Measurements from ENCODE around the gene SLC41A3.

The SLC41A3 gene

GRCh38 chr3:126083913-126084767, at the start of gene SLC41A3:
Gene SLC41A3, minus strand, starts transcription at chr3:126084124. Its CDS starts 15,905 bp downstream, at chr3:126068219.
- DNase-seq: peak; percentile 93

DNA sequence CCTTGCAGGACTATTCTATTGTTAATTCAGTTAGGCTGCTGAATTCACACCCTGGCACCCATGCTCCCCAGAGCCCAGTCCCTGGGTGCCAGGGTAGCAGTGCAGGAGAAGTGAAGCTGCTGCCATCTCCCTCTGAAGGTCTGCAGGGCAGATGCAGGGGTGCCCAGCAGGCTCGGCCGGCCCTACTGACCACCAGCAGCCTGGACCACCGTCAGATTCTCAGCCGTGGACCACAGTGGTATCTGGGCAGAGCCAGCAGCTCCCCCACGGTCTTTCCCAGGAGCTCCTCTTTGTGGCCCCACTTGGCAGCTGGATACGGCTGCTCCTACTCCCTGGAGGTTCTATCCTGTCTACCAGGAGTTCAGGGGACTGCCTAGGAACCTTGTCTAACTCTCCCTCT, 49.7 kb upstream of the SLC41A3 start:
- no peak for DNase-seq

DNA sequence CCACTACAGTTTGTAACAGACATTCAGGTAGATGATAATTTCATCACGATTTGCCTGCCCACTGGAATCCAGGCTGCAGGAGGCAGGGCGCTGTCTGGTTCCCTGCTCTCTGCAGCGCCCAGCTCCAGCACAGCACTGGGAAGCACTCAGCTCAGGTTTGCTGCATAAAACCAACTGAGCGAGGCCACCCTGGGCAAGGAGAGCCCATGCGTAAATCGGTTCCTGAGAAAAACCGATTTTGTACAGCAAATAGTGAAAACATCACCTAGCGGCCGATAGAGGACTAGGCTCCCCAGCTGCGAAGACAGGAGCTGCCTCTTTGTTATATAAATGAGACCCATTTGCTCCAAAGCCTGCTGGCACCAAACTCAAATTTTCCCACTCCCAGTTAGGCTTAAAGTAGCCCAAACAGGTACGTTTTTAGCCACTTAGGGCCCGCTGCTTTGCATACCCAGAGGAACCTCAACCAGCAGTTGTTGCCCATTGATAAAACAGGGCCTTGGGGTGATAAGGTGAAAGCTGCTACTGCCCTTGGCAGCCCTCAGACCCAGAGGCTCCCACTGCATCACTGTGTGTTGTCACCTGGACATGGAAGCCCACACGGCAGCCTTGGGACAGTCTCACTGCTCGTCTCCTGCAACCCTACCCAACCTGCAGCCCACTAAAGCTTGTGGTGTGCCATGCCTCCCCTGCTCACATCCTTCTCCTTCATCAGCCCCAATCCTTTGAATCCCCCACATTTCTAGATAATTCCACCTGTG, 49.0 kb upstream of the SLC41A3 start:
- DNase-seq: peak; percentile 32

- peak; percentile 29 for DNase-seq
These were observed 48.2 kb upstream of the SLC41A3 start for GRCh38 chr3:126131881-126132750.

GRCh38 chr3:126130981-126131745, 47.2 kb upstream of the SLC41A3 start:
- peak; percentile 27 for DNase-seq

DNA sequence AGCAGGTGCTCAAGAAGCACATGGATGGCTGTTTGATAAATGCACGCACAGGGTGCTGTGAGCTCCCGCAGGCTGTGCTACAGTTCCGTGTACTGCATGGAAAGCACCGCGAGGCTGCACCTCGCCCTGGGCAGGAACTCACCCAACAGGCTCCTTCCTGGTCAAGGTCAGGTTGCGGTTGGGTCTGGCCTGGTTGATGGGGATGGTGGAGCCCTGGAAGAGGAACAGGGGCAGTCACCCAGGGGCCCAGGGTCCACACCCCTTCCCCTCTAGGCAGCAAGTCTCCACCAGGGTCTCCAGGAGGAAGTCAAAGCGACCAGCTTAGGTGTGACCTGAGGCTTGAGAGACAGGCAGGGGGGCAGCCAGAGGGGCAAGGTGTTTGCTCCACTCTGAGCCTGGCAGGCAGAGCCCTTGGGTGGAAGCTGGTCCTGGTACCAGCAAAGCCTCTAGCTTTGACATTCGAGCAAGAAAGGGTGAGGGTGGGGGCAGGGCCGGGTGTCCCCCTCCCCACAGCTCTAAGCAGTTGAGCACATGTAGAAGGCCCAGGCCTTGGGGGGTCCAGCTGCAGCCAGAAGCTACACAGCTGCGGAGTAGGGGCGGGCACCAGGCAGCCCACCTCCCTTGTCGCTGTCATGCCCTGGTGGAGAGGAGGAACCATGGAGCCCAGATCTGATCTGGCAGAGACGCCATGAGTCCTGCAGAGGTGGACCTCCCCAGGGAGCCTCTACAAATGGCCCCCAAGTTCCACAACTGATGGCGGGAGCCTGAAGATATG, 46.3 kb upstream of the SLC41A3 start:
- DNase-seq: peak; percentile 35

- DNase-seq: peak; percentile 38
These were observed 45.5 kb upstream of the SLC41A3 start for GRCh38 chr3:126129398-126129891.

DNA sequence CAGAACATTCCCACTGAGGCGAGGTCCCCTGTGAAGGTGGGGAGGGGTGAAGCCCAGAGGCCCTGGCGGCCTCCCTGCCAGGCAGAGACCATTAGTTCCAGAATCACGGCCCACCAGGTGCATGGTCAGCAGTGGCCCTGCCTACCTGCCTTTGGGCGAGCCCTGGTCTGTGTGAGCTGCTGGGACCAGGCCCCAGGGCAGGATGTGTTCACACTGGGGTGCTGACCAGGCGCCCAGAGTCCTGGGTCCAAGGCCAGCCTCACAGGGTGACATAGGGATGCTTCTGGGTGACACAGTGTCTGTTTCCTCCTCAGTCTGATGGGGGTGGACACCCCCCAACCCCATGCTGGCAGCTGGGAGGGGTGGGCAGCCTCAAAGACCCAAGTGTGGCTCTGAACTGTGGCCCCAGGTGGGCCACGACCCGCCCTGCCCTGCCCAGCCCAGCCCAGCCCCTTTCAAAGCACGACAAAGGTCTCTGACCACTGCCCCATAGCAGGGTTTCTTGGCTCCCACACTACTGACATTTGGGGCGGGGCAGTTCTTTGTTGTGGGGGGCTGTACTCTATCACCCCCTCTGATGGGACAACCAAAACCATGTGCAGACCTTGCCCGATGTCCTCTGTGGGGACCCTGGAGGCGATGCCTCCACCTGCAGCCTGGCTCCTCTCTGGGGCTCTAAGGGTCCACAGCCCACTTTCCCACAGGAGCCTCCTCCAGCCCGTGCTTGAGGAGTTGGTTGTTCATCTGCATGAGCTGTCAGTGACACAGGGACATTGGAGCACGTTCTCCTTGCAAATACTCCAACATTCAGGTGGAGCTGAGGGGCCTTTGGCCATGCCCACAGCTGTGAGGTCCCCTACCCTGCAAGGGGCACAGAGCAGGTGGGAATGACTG, 44.8 kb upstream of the SLC41A3 start:
- peak; percentile 28 for DNase-seq

- DNase-seq: peak; percentile 16
These were observed 44.0 kb upstream of the SLC41A3 start for GRCh38 chr3:126127904-126128303.

GRCh38 chr3:126127452-126127851, 43.5 kb upstream of the SLC41A3 start:
- DNase-seq: peak; percentile 18

- DNase-seq: peak; percentile 16
These were observed 43.0 kb upstream of the SLC41A3 start for GRCh38 chr3:126126811-126127431.

DNA sequence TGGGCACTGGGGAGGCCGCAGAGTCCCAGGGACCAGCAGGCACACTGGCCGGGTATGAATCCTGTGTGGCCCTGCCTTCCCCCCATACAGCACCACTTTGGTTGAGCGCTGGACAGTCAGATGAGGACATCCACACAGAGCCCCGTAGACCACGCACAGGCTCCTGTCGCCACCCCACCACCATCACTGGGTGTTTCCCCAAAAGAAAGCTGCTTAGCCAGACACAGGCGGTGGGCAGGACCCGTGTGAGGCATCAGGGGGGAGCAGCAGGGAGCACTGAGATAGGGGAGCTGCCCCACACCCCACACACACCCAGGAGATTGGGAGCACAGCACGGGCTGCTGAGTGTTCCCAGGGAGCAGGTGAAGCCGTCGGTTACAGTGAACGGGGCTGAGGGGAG, 42.4 kb upstream of the SLC41A3 start:
- peak; percentile 13 for DNase-seq

DNA sequence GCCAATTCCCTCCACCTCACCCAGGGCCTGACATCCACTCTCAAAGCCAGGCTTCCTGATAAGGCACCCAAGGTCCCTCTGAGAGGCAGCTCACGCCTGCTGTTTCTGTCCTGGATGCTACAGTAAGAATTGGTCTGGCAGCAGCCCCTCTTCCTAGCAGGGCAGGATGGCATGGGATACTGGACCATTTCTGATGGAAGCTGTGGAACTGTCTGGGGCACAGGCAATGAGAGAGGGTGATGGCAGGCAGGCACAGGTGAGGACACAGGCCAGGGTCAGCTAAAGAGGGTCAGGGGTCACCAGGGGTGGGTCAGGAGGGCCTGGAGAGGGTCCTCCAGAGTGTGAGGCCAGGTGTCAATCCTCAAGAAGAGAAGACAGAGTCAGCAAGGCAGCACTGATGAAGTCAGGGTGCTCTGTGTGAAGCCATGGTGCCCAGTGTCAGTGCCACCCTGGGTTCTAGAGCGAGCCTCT, 41.9 kb upstream of the SLC41A3 start:
- DNase-seq: peak; percentile 5

- peak; percentile 34 for DNase-seq
These were observed 41.4 kb upstream of the SLC41A3 start for GRCh38 chr3:126125341-126125740.

DNA sequence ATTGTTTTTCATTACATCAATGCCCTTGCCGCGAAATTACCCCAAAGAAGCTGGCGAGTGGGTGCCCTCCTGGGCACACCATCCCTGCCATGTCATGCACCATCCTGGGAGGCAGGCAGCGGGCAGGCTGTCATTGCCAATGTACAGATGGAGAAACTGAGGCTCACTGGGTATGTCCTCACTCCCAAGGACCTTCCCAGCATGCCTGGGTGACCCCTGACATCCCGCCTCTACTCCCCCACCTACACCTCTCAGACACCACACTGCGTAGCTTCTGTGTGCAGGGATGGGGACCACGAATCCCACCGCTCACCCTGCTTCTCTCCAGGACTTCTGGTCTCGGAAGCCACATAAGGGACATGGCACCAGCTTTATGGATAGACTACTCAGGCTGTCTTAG, 41.0 kb upstream of the SLC41A3 start:
- DNase-seq: no peak

- DNase-seq: peak; percentile 46
These were observed 40.4 kb upstream of the SLC41A3 start for GRCh38 chr3:126124148-126124868.

DNA sequence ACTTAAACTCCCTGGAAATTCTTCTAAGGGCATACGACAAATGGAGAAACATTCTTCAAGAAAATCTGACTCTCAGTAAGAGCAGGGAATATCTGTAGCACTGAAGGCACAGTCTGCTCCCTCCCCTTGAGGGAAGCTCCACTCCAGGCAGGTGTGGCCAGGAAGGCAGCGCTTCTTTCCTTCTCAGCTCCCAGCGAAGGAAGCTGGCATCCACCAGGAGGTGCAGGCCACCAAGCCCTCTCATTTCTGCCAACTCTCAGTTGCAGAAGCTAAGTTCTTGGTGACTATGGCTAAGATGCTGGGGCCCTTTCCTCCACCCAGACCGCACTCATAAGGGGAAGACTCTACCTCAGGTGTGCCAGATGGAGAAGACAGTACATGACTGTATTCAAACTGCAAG, 37.7 kb upstream of the SLC41A3 start:
- peak; percentile 34 for DNase-seq

DNA sequence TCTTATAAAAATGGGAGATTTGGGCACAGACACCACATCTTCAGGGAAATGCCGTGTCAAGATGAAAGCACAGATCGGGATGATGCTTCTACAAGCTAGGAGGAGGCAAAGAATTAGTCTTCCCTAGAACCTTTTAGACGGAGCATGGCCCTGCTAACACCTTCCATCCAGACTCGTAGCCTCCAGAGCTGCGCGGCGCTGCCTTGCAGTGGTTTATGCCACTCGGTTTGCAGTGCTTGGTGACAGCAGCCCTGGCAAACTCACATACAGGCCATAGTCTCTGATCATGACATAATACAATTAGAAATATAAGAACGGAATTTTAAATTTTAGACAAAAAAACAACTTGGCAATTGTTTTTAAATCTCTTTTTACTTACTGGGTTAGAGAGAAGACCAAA, 37.1 kb upstream of the SLC41A3 start:
- DNase-seq: peak; percentile 30

GRCh38 chr3:126119976-126120375, 36.1 kb upstream of the SLC41A3 start:
- peak; percentile 23 for DNase-seq

All from right forelimb (tissue), 1 donor.